Kidney (tissue), 14 donors: ENCODE data around the gene AUTS2. TPM values are rescaled to one million over a fixed set of nuclear protein-coding genes. Genes with fewer than 3 reads are reported as not detected.
A peak's percentile ranks its signal among the peaks of the same experiment; 100 is the strongest.

Source experiments
- DNase-seq, 5 donors: peaks; one replicate each; pipeline ENCODE4 v3.0.0-alpha.2; 2013 to 2020
- FAIRE-seq: peaks from 2 replicates; lab custom pipeline; 2012; peaks lifted over from hg19 to GRCh38; lab: Jason Lieb, UNC
- H3K27ac ChIP-seq, 2 donors: one replicate each; pipeline ENCODE4 v1.7.0; 2013; ENCODE audit warnings: low read depth in 2 of 2, low read length in 2 of 2, inconsistent platforms in 1 of 2
- H3K27me3 ChIP-seq: one replicate; pipeline ENCODE4 v1.7.1; 2013; ENCODE audit warnings: low read length, inconsistent platforms; ENCODE audit not compliant: control insufficient read depth, insufficient read depth
- H3K36me3 ChIP-seq, 3 donors: one replicate each; pipeline versions ENCODE4 v1.7.0 to v1.7.1; 2013; ENCODE audit warnings: low read length in 3 of 3, control low read depth in 1 of 3, inconsistent platforms in 1 of 3; ENCODE audit not compliant: insufficient read depth in 3 of 3, control insufficient read depth in 2 of 3
- H3K4me1 ChIP-seq, 3 donors: one replicate each; pipeline versions ENCODE4 v1.7.0 to v1.7.1; 2013; ENCODE audit warnings: low read length in 3 of 3, inconsistent platforms in 1 of 3, low read depth in 1 of 3; ENCODE audit not compliant: control insufficient read depth in 2 of 3, insufficient read depth in 2 of 3
- H3K4me3 ChIP-seq, 3 donors: one replicate each; pipeline versions ENCODE4 v1.7.0 to v1.8.1; 2013; ENCODE audit warnings: low read length in 3 of 3, control low read depth in 1 of 3, inconsistent platforms in 1 of 3
- H3K9ac ChIP-seq, 3 donors: one replicate each; pipeline versions ENCODE4 v1.7.0 to v1.7.1; 2013; ENCODE audit warnings: low read length in 3 of 3, control low read depth in 1 of 3, inconsistent platforms in 1 of 3
- H3K9me3 ChIP-seq, 3 donors: one replicate each; pipeline versions ENCODE4 v1.7.0 to v1.7.1; 2013; ENCODE audit warnings: low read length in 3 of 3, control low read depth in 1 of 3, inconsistent platforms in 1 of 3; ENCODE audit not compliant: control insufficient read depth in 2 of 3, insufficient read depth in 1 of 3
- intact Hi-C: fragments of 100-400 bp; cut with DNase I; formaldehyde crosslinking; loops from one replicate; pipeline ENCODE4 v1.11.1; 2022
- polyA plus RNA-seq: library from polyadenylated mRNA; stranded (reverse); fragments of 350-450 nt; fragmentation: Illumina TruSeq; extraction: RNeasy Lipid Tissue Mini Kit (QIAGEN cat#74804); gene quantifications from one replicate; pipeline ENCODE4 v1.2.3, GENCODE V29; 2014; ENCODE audit warnings: low read depth, low replicate concordance; ENCODE audit not compliant: insufficient read depth
- total RNA-seq: library from RNA; stranded (reverse); fragmentation: NEBNext Ultra II Directional; extraction: Animal tissue kit (Norgen Biotek cat#: 25700); gene quantifications from one replicate; pipeline ENCODE4 v1.2.1, GENCODE V29; 2021
- TF ChIP-seq, protein P1 (sequence below): IDR thresholded peaks from 3 replicates; pipeline ENCODE4 v1.5.1; 2012; ENCODE audit warnings: mild to moderate bottlenecking, moderate library complexity, borderline replicate concordance; ENCODE audit not compliant: insufficient read depth; ENCODE audit errors: extremely low read depth
- donor health status: control.
- donor health status: control.
- donor health status: control.
- donor health status: control.
- donor health status: control.
- donor health status: DM: yes; HTN: yes; CAD: no.
- donor health status: Normal renal cell carcinoma (clear cell type).

Gene AUTS2
- total and polyA plus RNA-seq, 2 donors from 2014 or later: 5.2 to 33.8 TPM

DNA sequence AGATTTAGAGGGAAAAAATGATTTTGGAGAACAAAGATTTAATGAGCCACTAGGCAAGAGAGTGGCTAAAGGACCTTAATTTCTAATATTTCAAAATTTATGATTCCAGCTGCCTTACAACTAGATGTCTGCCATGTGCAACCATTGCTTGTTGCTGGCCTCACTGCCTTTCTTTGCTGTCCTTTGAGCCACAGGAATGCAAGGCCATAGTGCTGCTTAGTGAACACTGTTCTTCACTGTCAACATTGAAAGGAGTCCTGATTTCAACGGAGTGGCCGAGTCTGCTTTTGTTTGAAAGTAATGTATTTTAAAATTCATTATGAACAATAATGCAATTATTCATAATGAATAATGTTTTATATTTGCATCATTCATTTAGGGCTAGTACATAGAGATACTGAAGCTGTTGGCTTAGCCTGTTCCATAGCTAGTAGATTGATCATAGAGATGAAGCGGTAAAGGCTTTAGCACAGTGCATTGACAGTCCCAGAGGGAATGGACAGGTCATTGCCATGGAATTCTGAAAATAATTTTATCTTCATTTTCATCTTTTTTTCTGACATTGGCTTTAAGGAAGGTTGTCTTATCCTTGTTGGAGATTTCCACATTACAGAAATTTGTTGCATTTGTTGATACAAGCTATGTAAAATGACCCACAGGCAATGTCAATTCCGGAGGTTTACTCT lies 544.1 kb downstream of the AUTS2 start:
- TF ChIP-seq, protein P1, sequence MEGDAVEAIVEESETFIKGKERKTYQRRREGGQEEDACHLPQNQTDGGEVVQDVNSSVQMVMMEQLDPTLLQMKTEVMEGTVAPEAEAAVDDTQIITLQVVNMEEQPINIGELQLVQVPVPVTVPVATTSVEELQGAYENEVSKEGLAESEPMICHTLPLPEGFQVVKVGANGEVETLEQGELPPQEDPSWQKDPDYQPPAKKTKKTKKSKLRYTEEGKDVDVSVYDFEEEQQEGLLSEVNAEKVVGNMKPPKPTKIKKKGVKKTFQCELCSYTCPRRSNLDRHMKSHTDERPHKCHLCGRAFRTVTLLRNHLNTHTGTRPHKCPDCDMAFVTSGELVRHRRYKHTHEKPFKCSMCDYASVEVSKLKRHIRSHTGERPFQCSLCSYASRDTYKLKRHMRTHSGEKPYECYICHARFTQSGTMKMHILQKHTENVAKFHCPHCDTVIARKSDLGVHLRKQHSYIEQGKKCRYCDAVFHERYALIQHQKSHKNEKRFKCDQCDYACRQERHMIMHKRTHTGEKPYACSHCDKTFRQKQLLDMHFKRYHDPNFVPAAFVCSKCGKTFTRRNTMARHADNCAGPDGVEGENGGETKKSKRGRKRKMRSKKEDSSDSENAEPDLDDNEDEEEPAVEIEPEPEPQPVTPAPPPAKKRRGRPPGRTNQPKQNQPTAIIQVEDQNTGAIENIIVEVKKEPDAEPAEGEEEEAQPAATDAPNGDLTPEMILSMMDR: no peak
- DNase-seq (peak in 1 of 5 donors; percentile 10), FAIRE-seq (no peak)
- Histone ChIP-seq H3K36me3 (no peaks in the 10 kb centered on the region), H3K27ac (no peak overlapping the region), H3K27me3 (no peaks in the 10 kb centered on the region), H3K9me3 (no peaks in the 10 kb centered on the region), H3K9ac (no peak overlapping the region), H3K4me3 (no peak overlapping the region), H3K4me1 (no peaks in the 10 kb centered on the region)
- intact Hi-C loops: no loop called here

DNA sequence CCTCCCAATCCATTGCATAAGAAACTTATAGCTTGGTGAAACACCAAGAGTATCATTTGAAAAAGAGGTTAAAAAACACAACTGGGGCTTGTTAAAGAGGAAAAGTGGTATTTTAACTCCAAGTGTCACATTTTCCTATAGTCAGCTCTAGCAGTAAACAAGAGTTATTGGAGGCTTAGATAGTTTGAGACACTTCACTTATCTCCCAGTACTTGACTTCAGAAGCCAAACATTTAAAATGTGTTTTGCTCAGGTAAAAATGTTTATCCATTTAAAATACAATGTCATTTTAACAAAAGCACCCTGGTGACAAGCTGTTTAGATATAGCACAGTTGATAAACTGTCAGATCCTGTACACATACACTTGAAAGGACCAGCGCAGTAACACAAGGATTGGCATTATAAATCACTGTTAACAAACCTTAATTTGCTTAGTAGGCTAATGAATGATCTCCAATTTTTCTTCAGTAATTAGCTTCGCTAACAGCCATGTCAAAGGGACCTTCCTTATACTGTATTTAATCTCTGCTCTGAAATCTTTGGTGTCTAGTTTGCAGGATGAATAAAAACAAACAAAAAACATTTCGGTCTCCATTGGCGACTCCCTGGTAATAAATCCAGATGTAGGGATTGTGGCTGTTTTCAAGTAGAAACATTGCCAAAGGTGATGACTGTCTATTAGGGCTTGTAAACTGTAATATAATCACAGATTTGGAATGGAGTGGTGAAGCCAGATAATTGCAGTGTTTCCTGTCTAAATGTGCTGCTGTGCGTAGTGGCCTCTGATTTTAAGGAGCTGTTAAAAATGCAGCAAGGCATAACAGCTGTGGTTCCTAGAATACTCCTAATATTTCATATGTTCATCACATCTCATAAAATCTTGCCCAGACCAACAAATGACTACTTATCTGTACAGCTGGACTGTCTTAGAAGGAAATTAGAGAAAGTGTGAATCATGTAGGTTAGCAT lies 545.1 kb downstream of the AUTS2 start:
- peak in 3 of 5 donors; percentile 25 to 91 (median 84) for DNase-seq
- no peak overlapping the region for H3K27ac ChIP-seq
- no peaks in the 10 kb centered on the region for H3K27me3 ChIP-seq
- FAIRE-seq: no peak
- intact Hi-C loops: no loop called here
- no peak overlapping the region for H3K4me3 ChIP-seq
- no peaks in the 10 kb centered on the region for H3K9me3 ChIP-seq
- TF ChIP-seq, protein P1: no peak
- no peaks in the 10 kb centered on the region for H3K36me3 ChIP-seq
- H3K9ac ChIP-seq: no peak overlapping the region
- H3K4me1 ChIP-seq: no peaks in the 10 kb centered on the region

DNA sequence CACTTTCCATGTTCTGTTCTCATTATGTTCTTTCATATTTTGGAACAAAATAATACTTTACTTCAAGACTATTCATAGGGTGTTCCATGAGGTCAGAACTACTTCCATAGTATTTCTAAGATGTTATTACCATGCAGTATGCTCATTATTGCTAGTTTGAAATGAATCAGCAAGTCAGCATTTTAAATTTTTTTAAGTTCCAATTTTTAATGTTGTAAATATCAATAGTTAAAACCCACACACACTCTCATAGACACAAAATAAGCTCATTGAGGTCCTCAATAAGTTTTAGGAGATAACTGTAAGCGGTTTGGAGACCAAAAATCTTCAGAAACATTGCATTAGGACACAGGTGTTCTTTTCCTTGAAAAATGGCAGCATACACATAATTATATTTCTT lies 550.7 kb downstream of the AUTS2 start:
- intact Hi-C loops: no loop called here
- TF ChIP-seq, protein P1: no peak

More for the DNA sequence above, 550.7 kb downstream of the AUTS2 start:
- no peak overlapping the region for H3K4me3 ChIP-seq
- no peaks in the 10 kb centered on the region for H3K9me3 ChIP-seq
- FAIRE-seq (no peak), DNase-seq (no peak)
- H3K27me3 ChIP-seq: no peaks in the 10 kb centered on the region
- no peak overlapping the region for H3K9ac ChIP-seq
- no peaks in the 10 kb centered on the region for H3K4me1 ChIP-seq
- H3K27ac ChIP-seq: no peak overlapping the region
- H3K36me3 ChIP-seq: no peaks in the 10 kb centered on the region
